ENCODE measurements around the gene SLC35D2. TPM values are rescaled to one million over a fixed set of nuclear protein-coding genes. Genes with fewer than 3 reads are reported as not detected.
A peak's percentile ranks its signal among the peaks of the same experiment; 100 is the strongest.

The SLC35D2 gene
- total RNA-seq, 4 donors from 2014 or later = 20.5 to 29.5 (median 21.8) TPM

DNA sequence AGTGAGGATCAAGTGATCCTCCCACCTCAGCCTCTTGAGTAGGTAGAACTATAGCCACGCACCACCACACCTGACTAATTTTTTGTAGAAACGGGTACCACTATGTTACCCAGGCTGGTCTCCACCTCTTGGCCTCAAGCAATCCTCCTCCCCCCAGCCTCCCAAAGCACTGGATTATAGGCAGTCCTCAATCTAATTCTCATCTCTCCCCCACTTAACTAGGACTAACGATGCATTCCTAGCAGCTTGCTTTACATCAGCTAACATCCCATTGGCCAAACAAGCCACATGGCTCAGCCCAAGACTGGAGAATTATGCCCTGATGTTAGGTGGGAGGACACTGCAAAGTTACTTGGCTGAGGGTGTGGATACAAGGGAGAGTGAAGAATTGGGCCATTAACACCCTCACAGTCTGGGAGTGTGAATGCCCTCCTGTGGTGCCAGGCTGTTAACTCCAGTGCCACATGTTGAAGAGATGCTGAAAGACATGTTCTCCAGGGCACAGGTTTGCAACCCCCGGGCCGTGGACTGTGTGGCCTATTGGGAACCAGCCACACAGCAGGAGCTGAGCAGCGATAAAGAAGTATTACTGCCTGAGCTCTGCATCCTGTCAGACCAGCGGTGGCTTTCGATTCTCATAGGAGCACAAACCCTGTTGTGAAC, 39.9 kb upstream of the SLC35D2 start:
- Histone ChIP-seq H3K4me3 (no peak overlapping the region), H3K27ac (replicated peaks in 1 of 4) (no peak overlapping the region), H3K4me1 (peaks cover 21 to 24% (median 23%) of the 10 kb centered on the region in 4 donors), H3K27me3 (no peaks in the 10 kb centered on the region), H3K36me3 (no peaks in the 10 kb centered on the region), H3K9me3 (no peaks in the 10 kb centered on the region)
- 87% methylated on average over 8 of the region's 8 CpGs for WGBS
- TF ChIP-seq POLR2AphosphoS5 (IDR thresholded peaks at IDR 0.05) = no peak
- TF ChIP-seq POLR2A (IDR thresholded peaks at IDR 0.05; ENCODE audit: low read depth) = no peak
- no peak for TF ChIP-seq EP300 (IDR thresholded peaks at IDR 0.05)
- TF ChIP-seq, protein P1, sequence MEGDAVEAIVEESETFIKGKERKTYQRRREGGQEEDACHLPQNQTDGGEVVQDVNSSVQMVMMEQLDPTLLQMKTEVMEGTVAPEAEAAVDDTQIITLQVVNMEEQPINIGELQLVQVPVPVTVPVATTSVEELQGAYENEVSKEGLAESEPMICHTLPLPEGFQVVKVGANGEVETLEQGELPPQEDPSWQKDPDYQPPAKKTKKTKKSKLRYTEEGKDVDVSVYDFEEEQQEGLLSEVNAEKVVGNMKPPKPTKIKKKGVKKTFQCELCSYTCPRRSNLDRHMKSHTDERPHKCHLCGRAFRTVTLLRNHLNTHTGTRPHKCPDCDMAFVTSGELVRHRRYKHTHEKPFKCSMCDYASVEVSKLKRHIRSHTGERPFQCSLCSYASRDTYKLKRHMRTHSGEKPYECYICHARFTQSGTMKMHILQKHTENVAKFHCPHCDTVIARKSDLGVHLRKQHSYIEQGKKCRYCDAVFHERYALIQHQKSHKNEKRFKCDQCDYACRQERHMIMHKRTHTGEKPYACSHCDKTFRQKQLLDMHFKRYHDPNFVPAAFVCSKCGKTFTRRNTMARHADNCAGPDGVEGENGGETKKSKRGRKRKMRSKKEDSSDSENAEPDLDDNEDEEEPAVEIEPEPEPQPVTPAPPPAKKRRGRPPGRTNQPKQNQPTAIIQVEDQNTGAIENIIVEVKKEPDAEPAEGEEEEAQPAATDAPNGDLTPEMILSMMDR (IDR thresholded peaks at IDR 0.05) = no peak
- no peak for DNase-seq (ENCODE audit: extremely low spot score)
- intact Hi-C loops (cut with DNase I) = no loop called here

GRCh38 chr9:96420468-96421219, 37.1 kb upstream of the SLC35D2 start:
- intact Hi-C loops (cut with DNase I) = no loop called here
- DNase-seq (ENCODE audit: extremely low spot score) = no peak
- Histone ChIP-seq H3K36me3 (no peaks in the 10 kb centered on the region), H3K4me1 (peaks cover 27 to 38% (median 30%) of the 10 kb centered on the region in 4 donors), H3K27me3 (no peaks in the 10 kb centered on the region), H3K27ac (replicated peaks in 1 of 4) (peak overlapping the region; percentile 97 to 100 (median 100)), H3K4me3 (no peak overlapping the region), H3K9me3 (no peaks in the 10 kb centered on the region)
- 35% methylated on average over 6 of the region's 6 CpGs for WGBS
- TF ChIP-seq, protein P1 (IDR thresholded peaks at IDR 0.05) = no peak
- TF ChIP-seq POLR2AphosphoS5 (IDR thresholded peaks at IDR 0.05) = peak; percentile 74 to 82

- H3K4me1 ChIP-seq = peaks cover 27 to 38% (median 30%) of the 10 kb centered on the region in 4 donors
- H3K9me3 ChIP-seq = no peaks in the 10 kb centered on the region
- peak overlapping the region; percentile 78 to 96 (median 90) for H3K4me3 ChIP-seq
- intact Hi-C loops (cut with DNase I) = no loop called here
- H3K27ac ChIP-seq (replicated peaks in 1 of 4) = peak overlapping the region; percentile 97 to 100 (median 100)
- 33% methylated on average over 2 of the region's 2 CpGs for WGBS
- TF ChIP-seq EP300 (IDR thresholded peaks at IDR 0.05) (no peak), POLR2A (IDR thresholded peaks at IDR 0.05; ENCODE audit: low read depth) (no peak), POLR2AphosphoS5 (IDR thresholded peaks at IDR 0.05) (no peak)
- TF ChIP-seq, protein P1 (IDR thresholded peaks at IDR 0.05) = no peak
- no peak for DNase-seq (ENCODE audit: extremely low spot score)
- no peaks in the 10 kb centered on the region for H3K27me3 ChIP-seq
- no peaks in the 10 kb centered on the region for H3K36me3 ChIP-seq
These were observed 36.1 kb upstream of the SLC35D2 start for GRCh38 chr9:96419691-96419969.

GRCh38 chr9:96418920-96419690, 35.6 kb upstream of the SLC35D2 start:
- WGBS = 0% methylated on average over 25 of the region's 58 CpGs
- H3K27me3 ChIP-seq = no peaks in the 10 kb centered on the region
- TF ChIP-seq POLR2AphosphoS5 (IDR thresholded peaks at IDR 0.05) (peak; percentile 59 to 81), EP300 (IDR thresholded peaks at IDR 0.05) (no peak), POLR2A (IDR thresholded peaks at IDR 0.05; ENCODE audit: low read depth) (peak; percentile 20)
- TF ChIP-seq, protein P1 (IDR thresholded peaks at IDR 0.05) = peak in 1 of 3 experiments; percentile 8

More at GRCh38 chr9:96418920-96419690, 35.6 kb upstream of the SLC35D2 start:
- intact Hi-C loops (cut with DNase I) = no loop called here
- no peaks in the 10 kb centered on the region for H3K9me3 ChIP-seq
- H3K27ac ChIP-seq (replicated peaks in 1 of 4) = peak overlapping the region; percentile 97 to 100 (median 100)
- H3K4me1 ChIP-seq = peaks cover 27 to 38% (median 30%) of the 10 kb centered on the region in 4 donors
- H3K4me3 ChIP-seq = peak overlapping the region; percentile 78 to 96 (median 90)
- DNase-seq (ENCODE audit: extremely low spot score) = peak; percentile 92
- no peaks in the 10 kb centered on the region for H3K36me3 ChIP-seq
